H1 (cell line): Measurements from ENCODE around the gene SLC66A3. TPM values are rescaled to one million over a fixed set of nuclear protein-coding genes. Genes with fewer than 3 reads are reported as not detected.

Experiments
- CTCF ChIA-PET: fragments of 300-600 bp; sonication (Branson Sonifier 250); formaldehyde crosslinking; loops from one replicate; lab custom pipeline; 2021; ENCODE audit not compliant: partially characterized antibody; lab: Charles Lee
- POLR2A ChIA-PET: fragments of 300-600 bp; sonication (Branson Sonifier 250); formaldehyde crosslinking; loops from one replicate; lab custom pipeline; 2021; ENCODE audit warnings: inconsistent platforms; ENCODE audit not compliant: partially characterized antibody; lab: Charles Lee
- DNase-seq, 2 experiments: peaks; one replicate each; pipeline versions ENCODE4 v3.0.0 to v3.0.0-alpha.2; 2010 to 2022; ENCODE audit warnings: low spot score in 2 of 2, low read depth in 1 of 2, mixed read lengths in 1 of 2
- FAIRE-seq: peaks from 2 replicates; lab custom pipeline; 2011; peaks lifted over from hg19 to GRCh38; lab: Jason Lieb, UNC
- H2AFZ ChIP-seq: 2 replicates; pipeline ENCODE4 v1.8.1; 2012; ENCODE audit warnings: low read length, inconsistent platforms
- H2AK5ac ChIP-seq: 2 replicates; pipeline ENCODE4 v1.6.1; 2013; ENCODE audit warnings: low read depth, low read length
- H2BK120ac ChIP-seq: replicated peaks from 2 replicates; pipeline ENCODE3; 2013; ENCODE audit warnings: low read depth, low read length, inconsistent platforms
- H2BK12ac ChIP-seq: 2 replicates; pipeline ENCODE4 v1.6.1; 2013; ENCODE audit warnings: low read depth, low read length
- H2BK15ac ChIP-seq: 2 replicates; pipeline ENCODE4 v1.6.1; 2013; ENCODE audit warnings: low read length
- H2BK20ac ChIP-seq: 2 replicates; pipeline ENCODE4 v1.6.1; 2013; ENCODE audit warnings: low read length
- H2BK5ac ChIP-seq: 2 replicates; pipeline ENCODE4 v1.6.1; 2013; ENCODE audit warnings: low read depth, low read length
- H3K14ac ChIP-seq: 2 replicates; pipeline ENCODE4 v1.6.1; 2013; ENCODE audit warnings: inconsistent platforms; ENCODE audit not compliant: insufficient read length
- H3K18ac ChIP-seq: 2 replicates; pipeline ENCODE4 v1.6.1; 2013; ENCODE audit warnings: low read length; ENCODE audit errors: extremely low read depth
- H3K23ac ChIP-seq: 2 replicates; pipeline ENCODE4 v1.6.1; 2013; ENCODE audit warnings: inconsistent platforms; ENCODE audit not compliant: insufficient read length
- H3K23me2 ChIP-seq: 2 replicates; pipeline ENCODE4 v1.6.1; 2013; ENCODE audit warnings: low read depth, low read length
- H3K27ac ChIP-seq: 2 replicates; pipeline ENCODE4 v1.6.1; 2011; ENCODE audit warnings: low read depth, low read length, inconsistent platforms
- H3K27me3 ChIP-seq, 4 experiments: replicated peaks in 1 of 4; 1 replicate in 1 of 4; 2 replicates in 3 of 4; pipeline versions ENCODE4 v1.6.1 to v1.8.1; 2011 to 2013; ENCODE audit warnings: low read length in 3 of 4, mild to moderate bottlenecking in 3 of 4, inconsistent platforms in 2 of 4, mixed read lengths in 2 of 4, moderate library complexity in 1 of 4; ENCODE audit not compliant: control insufficient read depth in 3 of 4, insufficient read depth in 3 of 4; ENCODE audit errors: extremely low read depth in 1 of 4
- H3K36me3 ChIP-seq, 4 experiments: 2 replicates each; pipeline versions ENCODE4 v1.6.1 to v1.8.1; 2011 to 2013; ENCODE audit warnings: mild to moderate bottlenecking in 4 of 4, low read length in 3 of 4, moderate library complexity in 2 of 4, control low read depth in 1 of 4, inconsistent platforms in 1 of 4; ENCODE audit not compliant: insufficient read depth in 4 of 4, control insufficient read depth in 2 of 4
- H3K4ac ChIP-seq: replicated peaks from 2 replicates; pipeline ENCODE3; 2013; ENCODE audit warnings: low read length, low read depth, mixed read lengths, inconsistent platforms; ENCODE audit not compliant: insufficient read length
- H3K4me1 ChIP-seq, 4 experiments: replicated peaks in 1 of 4; 1 replicate in 1 of 4; 2 replicates in 3 of 4; pipeline versions ENCODE4 v1.6.1 to v1.8.1; 2011 to 2013; ENCODE audit warnings: low read length in 3 of 4, inconsistent platforms in 2 of 4, mixed read lengths in 1 of 4; ENCODE audit not compliant: insufficient read depth in 4 of 4, control insufficient read depth in 3 of 4
- H3K4me2 ChIP-seq, 2 experiments: 2 replicates each; pipeline versions ENCODE4 v1.6.1 to v1.8.1; 2011 to 2013; ENCODE audit warnings: low read depth in 2 of 2, low read length in 2 of 2, control low read depth in 1 of 2, inconsistent platforms in 1 of 2, mild to moderate bottlenecking in 1 of 2; ENCODE audit not compliant: insufficient read depth in 1 of 2
- H3K4me3 ChIP-seq, 4 experiments: fragments of 200-600, 300-600 bp in 1 of 4; sonication (generic), shearing (Covaris generic), sonication (Bioruptor Twin) in 1 of 4; 2 replicates each; pipeline versions ENCODE4 v1.5.1 to v1.8.1; 2011 to 2016; ENCODE audit warnings: low read length in 4 of 4, low read depth in 3 of 4, control low read depth in 2 of 4, inconsistent platforms in 2 of 4, mild to moderate bottlenecking in 2 of 4, mixed read lengths in 1 of 4, moderate library complexity in 1 of 4; ENCODE audit not compliant: insufficient read depth in 2 of 4; ENCODE audit errors: extremely low read depth in 1 of 4
- H3K56ac ChIP-seq: replicated peaks from 2 replicates; pipeline ENCODE3; 2013; ENCODE audit warnings: low read depth, mild to moderate bottlenecking, mixed read lengths, low read length, inconsistent platforms; ENCODE audit not compliant: insufficient read length
- H3K79me1 ChIP-seq: 2 replicates; pipeline ENCODE4 v1.6.1; 2013; ENCODE audit warnings: low read depth, low read length, control low read depth
- H3K79me2 ChIP-seq, 2 experiments: 2 replicates each; pipeline versions ENCODE4 v1.6.1 to v1.8.1; 2012 to 2013; ENCODE audit warnings: low read length in 2 of 2, mild to moderate bottlenecking in 2 of 2, inconsistent platforms in 1 of 2; ENCODE audit not compliant: insufficient read depth in 2 of 2, control insufficient read depth in 1 of 2
- H3K9ac ChIP-seq, 4 experiments: replicated peaks in 1 of 4; 1 replicate in 1 of 4; 2 replicates in 3 of 4; pipeline versions ENCODE4 v1.6.1 to v1.8.1; 2011 to 2013; ENCODE audit warnings: low read depth in 3 of 4, low read length in 3 of 4, control low read depth in 2 of 4, mild to moderate bottlenecking in 2 of 4, moderate library complexity in 2 of 4, inconsistent platforms in 1 of 4; ENCODE audit errors: extremely low read depth in 1 of 4
- H3K9me3 ChIP-seq, 2 experiments: 2 replicates each; pipeline versions ENCODE4 v1.6.1 to v1.8.1; 2012 to 2013; ENCODE audit warnings: mild to moderate bottlenecking in 2 of 2, moderate library complexity in 2 of 2, control low read depth in 1 of 2, inconsistent platforms in 1 of 2, low read depth in 1 of 2, low read length in 1 of 2, mixed read lengths in 1 of 2; ENCODE audit not compliant: insufficient read depth in 2 of 2
- H4K20me1 ChIP-seq, 2 experiments: replicated peaks in 1 of 2; 2 replicates each; pipeline versions ENCODE3 to v1.8.1; 2011 to 2013; ENCODE audit warnings: inconsistent platforms in 2 of 2, low read length in 2 of 2, mild to moderate bottlenecking in 1 of 2; ENCODE audit not compliant: insufficient read depth in 2 of 2, control insufficient read depth in 1 of 2
- H4K5ac ChIP-seq: 2 replicates; pipeline ENCODE4 v1.6.1; 2013; ENCODE audit warnings: low read length, low read depth, mixed read lengths, inconsistent platforms; ENCODE audit not compliant: insufficient read length
- H4K8ac ChIP-seq: 2 replicates; pipeline ENCODE4 v1.8.0; 2013; ENCODE audit warnings: mild to moderate bottlenecking, moderate library complexity, low read length, inconsistent platforms; ENCODE audit not compliant: insufficient read depth; ENCODE audit errors: extremely low read depth
- H4K91ac ChIP-seq: replicated peaks from 2 replicates; pipeline ENCODE3; 2013; ENCODE audit warnings: low read length, mixed read lengths, inconsistent platforms; ENCODE audit not compliant: insufficient read length
- BRCA1 ChIP-seq: IDR thresholded peaks from 2 replicates; pipeline ENCODE4 v1.6.1; 2012; ENCODE audit warnings: low read depth, low read length, improper control_type of control experiment
- CBX8 ChIP-seq: fragments of 300-800, 300-1000 bp; sonication (generic); IDR thresholded peaks from 2 replicates; pipeline ENCODE4 v1.7.1; 2016; ENCODE audit warnings: low read depth, low read length, borderline replicate concordance
- EP300 ChIP-seq, 2 experiments: IDR thresholded peaks; 1 replicate in 1 of 2; 2 replicates in 1 of 2; pipeline ENCODE4 v1.6.1; 2011 to 2012; ENCODE audit warnings: low read depth in 2 of 2, low read length in 2 of 2, mild to moderate bottlenecking in 2 of 2, borderline replicate concordance in 1 of 2, inconsistent platforms in 1 of 2, moderate library complexity in 1 of 2
- GABPA ChIP-seq: IDR thresholded peaks from 2 replicates; pipeline ENCODE4 v1.6.1; 2011; ENCODE audit warnings: mild to moderate bottlenecking, low read length, moderate library complexity, borderline replicate concordance; ENCODE audit not compliant: insufficient read depth
- JUN ChIP-seq: IDR thresholded peaks from 2 replicates; pipeline ENCODE4 v1.6.1; 2011; ENCODE audit warnings: low read depth, mild to moderate bottlenecking, improper control_type of control experiment, low read length
- MAFK ChIP-seq: IDR thresholded peaks from 2 replicates; pipeline ENCODE4 v1.6.1; 2012; ENCODE audit warnings: low read depth, mild to moderate bottlenecking, improper control_type of control experiment, low read length
- SAP30 ChIP-seq: fragments of 300-600 bp; sonication (generic); IDR thresholded peaks from 2 replicates; pipeline ENCODE4 v1.7.1; 2012; ENCODE audit warnings: low read length, moderate library complexity, mild to moderate bottlenecking, inconsistent platforms; ENCODE audit not compliant: insufficient read depth, insufficient replicate concordance
- SIN3A ChIP-seq, 2 experiments: IDR thresholded peaks in 1 of 2; conservative IDR thresholded peaks in 1 of 2; 2 replicates each; pipeline ENCODE4 v1.6.1; 2011 to 2012; ENCODE audit warnings: low read length in 2 of 2, improper control_type of control experiment in 1 of 2, low read depth in 1 of 2, mild to moderate bottlenecking in 1 of 2
- SIX5 ChIP-seq: IDR thresholded peaks from 2 replicates; pipeline ENCODE4 v1.6.1; 2011; ENCODE audit warnings: mild to moderate bottlenecking, low read depth, low read length
- SP2 ChIP-seq: IDR thresholded peaks from 2 replicates; pipeline ENCODE4 v1.6.1; 2012; ENCODE audit warnings: mild to moderate bottlenecking, low read length, inconsistent platforms
- TBP ChIP-seq: IDR thresholded peaks from 2 replicates; pipeline ENCODE4 v1.6.1; 2011; ENCODE audit warnings: low read depth, low read length, improper control_type of control experiment
- TEAD4 ChIP-seq: IDR thresholded peaks from 2 replicates; pipeline ENCODE4 v1.6.1; 2012; ENCODE audit warnings: low read depth, low read length, inconsistent platforms, mixed read lengths
- polyA plus RNA-seq, 7 experiments: library from polyadenylated mRNA; depleted of rRNA in 3 of 7; stranded (reverse) in 5 of 7; unstranded in 2 of 7; fragments of >200 nt in 5 of 7; fragments of 200-250 nt in 2 of 7; gene quantifications; 1 replicate in 5 of 7; 2 replicates in 1 of 7; 4 replicates in 1 of 7; pipeline versions ENCODE4 v1.2.1 to v1.2.3, GENCODE V29; 2011 to 2013; ENCODE audit warnings: missing spikeins in 2 of 7, mixed read lengths in 2 of 7
- total RNA-seq: library from RNA; stranded (reverse); fragmentation: NEBNext Ultra II Directional; extraction: Animal tissue kit (Norgen Biotek cat#: 25700); gene quantifications from 2 replicates; pipeline ENCODE4 v1.2.1, GENCODE V29; 2021
- TF ChIP-seq, protein P1 (sequence below): IDR thresholded peaks from 2 replicates; pipeline ENCODE4 v1.6.1; 2012; ENCODE audit warnings: inconsistent platforms

The SLC66A3 gene
- total and polyA plus RNA-seq, 2 of the 8 experiments (the other 6 are each of a cell fraction or from before 2014, with no cell fraction given), result 8.7 to 27.8 TPM

DNA sequence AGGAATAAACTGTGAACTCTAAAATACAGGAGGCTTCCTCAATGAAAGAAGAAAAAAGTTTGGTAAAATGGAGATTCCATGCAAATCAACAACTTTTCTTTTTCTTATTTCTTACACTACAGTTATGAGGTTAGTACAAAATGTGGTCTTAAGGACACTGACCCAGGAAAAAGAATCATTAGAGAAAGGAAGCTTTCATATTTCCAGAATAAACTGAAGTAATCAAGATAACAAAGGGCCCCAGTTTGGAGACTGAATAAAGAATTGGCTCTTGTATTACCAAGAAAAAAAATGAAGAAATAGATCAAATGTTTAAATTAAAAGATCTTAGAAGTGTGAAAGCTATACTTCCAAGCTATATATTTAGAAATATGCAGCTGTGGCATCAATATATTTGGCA, 72.3 kb downstream of the SLC66A3 start:
- Histone ChIP-seq H3K4me3 (no peak overlapping the region), H3K23me2 (no peaks in the 10 kb centered on the region), H3K9ac (no peak overlapping the region), H2AFZ (no peak overlapping the region), H3K14ac (no peak overlapping the region), H2BK15ac (no peak overlapping the region), H2BK20ac (no peak overlapping the region), H4K91ac (no peak overlapping the region), H3K27me3 (no peaks in the 10 kb centered on the region), H3K4me1 (peaks cover 0 to 6% (median 2%) of the 10 kb centered on the region in 4 experiments; a peak in 3 of 7 replicates), H3K23ac (no peak overlapping the region), H3K56ac (no peak overlapping the region), H2BK5ac (no peak overlapping the region), H4K5ac (no peak overlapping the region), H4K20me1 (no peaks in the 10 kb centered on the region), H3K18ac (no peak overlapping the region), H4K8ac (no peak overlapping the region), H2BK12ac (no peak overlapping the region), H3K27ac (no peak overlapping the region), H3K79me1 (no peaks in the 10 kb centered on the region), H3K36me3 (peaks cover 0 to 4% (median 1%) of the 10 kb centered on the region in 4 experiments; a peak in 2 of 8 replicates), H3K4ac (no peak overlapping the region), H2AK5ac (no peak overlapping the region), H2BK120ac (no peak overlapping the region), H3K79me2 (no peaks in the 10 kb centered on the region), H3K4me2 (no peak overlapping the region), H3K9me3 (no peaks in the 10 kb centered on the region)
- ChIA-PET CTCF (interaction anchor here (1.5 kb wide), 1 partner anchor 183 kb away, joined by 6 read pairs; no protein-coding TSS in a partner anchor), POLR2A (no interaction called here)
- DNase-seq, result no peak
- no peak for FAIRE-seq
- TF ChIP-seq SP2 (no peak), TBP (no peak), TEAD4 (no peak), SAP30 (no peak), EP300 (IDR thresholded peaks at IDR 0.05; ENCODE audit: borderline replicate concordance in 1 of 2, low read depth in 2 of 2, low read length in 2 of 2) (no peak), SIX5 (no peak), CBX8 (no peak), SIN3A (conservative IDR thresholded peaks at IDR 0.05 in 1 of 2, IDR thresholded peaks at IDR 0.05 in 1 of 2; ENCODE audit: low read depth in 1 of 2, low read length in 2 of 2) (no peak), BRCA1 (no peak), JUN (no peak), MAFK (no peak), GABPA (no peak)
- TF ChIP-seq, protein P1, sequence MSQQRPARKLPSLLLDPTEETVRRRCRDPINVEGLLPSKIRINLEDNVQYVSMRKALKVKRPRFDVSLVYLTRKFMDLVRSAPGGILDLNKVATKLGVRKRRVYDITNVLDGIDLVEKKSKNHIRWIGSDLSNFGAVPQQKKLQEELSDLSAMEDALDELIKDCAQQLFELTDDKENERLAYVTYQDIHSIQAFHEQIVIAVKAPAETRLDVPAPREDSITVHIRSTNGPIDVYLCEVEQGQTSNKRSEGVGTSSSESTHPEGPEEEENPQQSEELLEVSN, result no peak
